Measurements from ENCODE around the gene RBM43.

DNA sequence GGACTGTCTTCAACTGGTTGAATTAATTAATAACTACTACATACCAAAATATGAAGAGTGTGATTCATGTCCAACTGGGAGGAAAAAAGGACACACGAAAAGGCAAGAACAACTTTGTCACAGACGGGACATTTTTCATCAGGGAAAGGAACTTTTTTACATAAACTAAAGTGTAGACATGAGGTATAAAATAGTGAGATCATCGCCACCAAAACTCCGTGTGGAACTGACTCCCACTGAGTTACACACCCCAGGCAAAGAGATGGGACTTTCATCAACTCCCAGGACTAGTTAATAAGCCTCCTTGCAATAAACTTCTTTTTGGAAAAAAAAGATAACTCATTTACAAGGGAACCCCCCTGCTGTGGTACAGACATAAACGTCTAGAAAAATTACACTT, 40.7 kb upstream of the RBM43 start:
- TF ChIP-seq, protein P1, sequence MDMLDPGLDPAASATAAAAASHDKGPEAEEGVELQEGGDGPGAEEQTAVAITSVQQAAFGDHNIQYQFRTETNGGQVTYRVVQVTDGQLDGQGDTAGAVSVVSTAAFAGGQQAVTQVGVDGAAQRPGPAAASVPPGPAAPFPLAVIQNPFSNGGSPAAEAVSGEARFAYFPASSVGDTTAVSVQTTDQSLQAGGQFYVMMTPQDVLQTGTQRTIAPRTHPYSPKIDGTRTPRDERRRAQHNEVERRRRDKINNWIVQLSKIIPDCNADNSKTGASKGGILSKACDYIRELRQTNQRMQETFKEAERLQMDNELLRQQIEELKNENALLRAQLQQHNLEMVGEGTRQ (IDR thresholded peaks at IDR 0.05) = no peak
- no peak for TF ChIP-seq MAZ (IDR thresholded peaks at IDR 0.05; ENCODE audit: borderline replicate concordance, low read depth, low read length)
- TF ChIP-seq CHD2 (IDR thresholded peaks at IDR 0.05; ENCODE audit: low read length, partially characterized antibody) = no peak
- TF ChIP-seq NR3C1 (IDR thresholded peaks at IDR 0.05) = no peak
- TF ChIP-seq, protein P2, sequence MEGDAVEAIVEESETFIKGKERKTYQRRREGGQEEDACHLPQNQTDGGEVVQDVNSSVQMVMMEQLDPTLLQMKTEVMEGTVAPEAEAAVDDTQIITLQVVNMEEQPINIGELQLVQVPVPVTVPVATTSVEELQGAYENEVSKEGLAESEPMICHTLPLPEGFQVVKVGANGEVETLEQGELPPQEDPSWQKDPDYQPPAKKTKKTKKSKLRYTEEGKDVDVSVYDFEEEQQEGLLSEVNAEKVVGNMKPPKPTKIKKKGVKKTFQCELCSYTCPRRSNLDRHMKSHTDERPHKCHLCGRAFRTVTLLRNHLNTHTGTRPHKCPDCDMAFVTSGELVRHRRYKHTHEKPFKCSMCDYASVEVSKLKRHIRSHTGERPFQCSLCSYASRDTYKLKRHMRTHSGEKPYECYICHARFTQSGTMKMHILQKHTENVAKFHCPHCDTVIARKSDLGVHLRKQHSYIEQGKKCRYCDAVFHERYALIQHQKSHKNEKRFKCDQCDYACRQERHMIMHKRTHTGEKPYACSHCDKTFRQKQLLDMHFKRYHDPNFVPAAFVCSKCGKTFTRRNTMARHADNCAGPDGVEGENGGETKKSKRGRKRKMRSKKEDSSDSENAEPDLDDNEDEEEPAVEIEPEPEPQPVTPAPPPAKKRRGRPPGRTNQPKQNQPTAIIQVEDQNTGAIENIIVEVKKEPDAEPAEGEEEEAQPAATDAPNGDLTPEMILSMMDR (IDR thresholded peaks at IDR 0.05) = no peak
- TF ChIP-seq CEBPB (IDR thresholded peaks at IDR 0.05) = no peak
- TF ChIP-seq POLR2A (IDR thresholded peaks at IDR 0.05; ENCODE audit: low read length) = no peak

Measured in A549 (cell line).